WTC11 (cell line): Measurements from ENCODE around the gene RAPGEF3.

ENCODE experiments used
- ESRRA ChIP-seq: sonication (generic); formaldehyde crosslinking; IDR thresholded peaks from 2 replicates; pipeline ENCODE4 v1.8.1; 2022; ENCODE audit warnings: mild to moderate bottlenecking, missing genetic modification reagents, borderline replicate concordance
- NFYB ChIP-seq: sonication (generic); formaldehyde crosslinking; conservative IDR thresholded peaks from 2 replicates; pipeline ENCODE4 v1.8.0; 2022; ENCODE audit warnings: low read depth, missing genetic modification reagents
- PRRX2 ChIP-seq: fragments of 250-450 bp; sonication (Bioruptor Pico); IDR thresholded peaks from 2 replicates; pipeline ENCODE4 v1.8.0; 2021; ENCODE audit warnings: mild to moderate bottlenecking
- SP1 ChIP-seq: sonication (generic); formaldehyde crosslinking; conservative IDR thresholded peaks from 2 replicates; pipeline ENCODE4 v1.8.1; 2022; ENCODE audit warnings: missing genetic modification reagents
- ZNF121 ChIP-seq: sonication (generic); formaldehyde crosslinking; IDR thresholded peaks from 2 replicates; pipeline ENCODE4 v1.8.0; 2023; ENCODE audit warnings: missing genetic modification reagents
- TF ChIP-seq, protein P1 (sequence below): fragments of 200-600 bp; IDR thresholded peaks from 2 replicates; pipeline ENCODE4 v1.8.0; 2022; ENCODE audit warnings: antibody characterized with exemption
- TF ChIP-seq, protein P2 (sequence below): sonication (generic); formaldehyde crosslinking; IDR thresholded peaks from 2 replicates; pipeline ENCODE4 v1.8.1; 2022; ENCODE audit warnings: low read depth, missing genetic modification reagents, borderline replicate concordance
- TF ChIP-seq, protein P3 (sequence below): sonication (generic); formaldehyde crosslinking; IDR thresholded peaks from 2 replicates; pipeline ENCODE4 v1.8.0; 2023; ENCODE audit warnings: missing genetic modification reagents
- TF ChIP-seq, protein P4 (sequence below): sonication (generic); formaldehyde crosslinking; IDR thresholded peaks from 2 replicates; pipeline ENCODE4 v1.8.1; 2022; ENCODE audit warnings: mild to moderate bottlenecking, missing genetic modification reagents, moderate library complexity, borderline replicate concordance
- TF ChIP-seq, protein P5 (sequence below): sonication (generic); formaldehyde crosslinking; IDR thresholded peaks from 2 replicates; pipeline ENCODE4 v1.8.1; 2022; ENCODE audit warnings: mild to moderate bottlenecking, moderate library complexity, missing genetic modification reagents
- TF ChIP-seq, protein P6 (sequence below): sonication (generic); formaldehyde crosslinking; IDR thresholded peaks from 2 replicates; pipeline ENCODE4 v1.8.0; 2022; ENCODE audit warnings: mild to moderate bottlenecking, missing genetic modification reagents

DNA sequence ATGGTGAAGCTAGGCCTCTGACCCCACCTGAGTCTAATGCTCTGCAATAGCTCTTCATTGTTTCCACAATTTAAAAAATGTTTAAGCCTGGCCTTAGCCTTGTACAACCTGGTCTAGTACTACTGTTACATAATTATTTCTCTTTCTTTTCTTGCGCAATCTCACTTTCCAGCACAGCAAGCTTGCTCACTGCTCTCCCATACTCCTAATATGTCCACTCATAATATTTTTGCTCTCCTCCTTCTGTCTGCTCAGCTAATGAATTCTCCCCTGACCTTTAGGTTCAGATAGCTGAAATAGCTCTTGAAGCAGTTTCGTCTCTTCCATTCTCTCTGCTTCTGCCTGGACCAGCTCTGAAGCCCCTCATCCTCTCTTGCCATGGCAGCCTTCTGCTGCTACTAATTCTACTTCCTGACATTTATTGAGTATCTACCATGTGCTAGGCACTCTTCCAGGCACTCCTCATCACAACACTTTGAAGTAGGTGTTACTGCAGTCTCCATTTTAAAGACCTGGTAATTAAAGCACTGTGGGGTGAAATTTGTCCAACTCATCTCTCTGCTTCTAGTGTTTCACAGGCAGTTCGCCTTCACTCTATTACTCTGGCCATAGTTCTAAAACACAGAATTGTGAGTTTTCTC lies 11.5 kb upstream of the RAPGEF3 start:
- TF ChIP-seq PRRX2 (no peak), SP1 (no peak), ESRRA (no peak), ZNF121 (CRISPR knock-in tag) (no peak), NFYB (CRISPR knock-in tag) (no peak)
- TF ChIP-seq, protein P1, sequence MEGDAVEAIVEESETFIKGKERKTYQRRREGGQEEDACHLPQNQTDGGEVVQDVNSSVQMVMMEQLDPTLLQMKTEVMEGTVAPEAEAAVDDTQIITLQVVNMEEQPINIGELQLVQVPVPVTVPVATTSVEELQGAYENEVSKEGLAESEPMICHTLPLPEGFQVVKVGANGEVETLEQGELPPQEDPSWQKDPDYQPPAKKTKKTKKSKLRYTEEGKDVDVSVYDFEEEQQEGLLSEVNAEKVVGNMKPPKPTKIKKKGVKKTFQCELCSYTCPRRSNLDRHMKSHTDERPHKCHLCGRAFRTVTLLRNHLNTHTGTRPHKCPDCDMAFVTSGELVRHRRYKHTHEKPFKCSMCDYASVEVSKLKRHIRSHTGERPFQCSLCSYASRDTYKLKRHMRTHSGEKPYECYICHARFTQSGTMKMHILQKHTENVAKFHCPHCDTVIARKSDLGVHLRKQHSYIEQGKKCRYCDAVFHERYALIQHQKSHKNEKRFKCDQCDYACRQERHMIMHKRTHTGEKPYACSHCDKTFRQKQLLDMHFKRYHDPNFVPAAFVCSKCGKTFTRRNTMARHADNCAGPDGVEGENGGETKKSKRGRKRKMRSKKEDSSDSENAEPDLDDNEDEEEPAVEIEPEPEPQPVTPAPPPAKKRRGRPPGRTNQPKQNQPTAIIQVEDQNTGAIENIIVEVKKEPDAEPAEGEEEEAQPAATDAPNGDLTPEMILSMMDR = no peak
- TF ChIP-seq, protein P2, sequence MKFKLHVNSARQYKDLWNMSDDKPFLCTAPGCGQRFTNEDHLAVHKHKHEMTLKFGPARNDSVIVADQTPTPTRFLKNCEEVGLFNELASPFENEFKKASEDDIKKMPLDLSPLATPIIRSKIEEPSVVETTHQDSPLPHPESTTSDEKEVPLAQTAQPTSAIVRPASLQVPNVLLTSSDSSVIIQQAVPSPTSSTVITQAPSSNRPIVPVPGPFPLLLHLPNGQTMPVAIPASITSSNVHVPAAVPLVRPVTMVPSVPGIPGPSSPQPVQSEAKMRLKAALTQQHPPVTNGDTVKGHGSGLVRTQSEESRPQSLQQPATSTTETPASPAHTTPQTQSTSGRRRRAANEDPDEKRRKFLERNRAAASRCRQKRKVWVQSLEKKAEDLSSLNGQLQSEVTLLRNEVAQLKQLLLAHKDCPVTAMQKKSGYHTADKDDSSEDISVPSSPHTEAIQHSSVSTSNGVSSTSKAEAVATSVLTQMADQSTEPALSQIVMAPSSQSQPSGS (CRISPR knock-in tag) = no peak
- TF ChIP-seq, protein P3, sequence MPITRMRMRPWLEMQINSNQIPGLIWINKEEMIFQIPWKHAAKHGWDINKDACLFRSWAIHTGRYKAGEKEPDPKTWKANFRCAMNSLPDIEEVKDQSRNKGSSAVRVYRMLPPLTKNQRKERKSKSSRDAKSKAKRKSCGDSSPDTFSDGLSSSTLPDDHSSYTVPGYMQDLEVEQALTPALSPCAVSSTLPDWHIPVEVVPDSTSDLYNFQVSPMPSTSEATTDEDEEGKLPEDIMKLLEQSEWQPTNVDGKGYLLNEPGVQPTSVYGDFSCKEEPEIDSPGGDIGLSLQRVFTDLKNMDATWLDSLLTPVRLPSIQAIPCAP (CRISPR knock-in tag) = no peak
- TF ChIP-seq, protein P4, sequence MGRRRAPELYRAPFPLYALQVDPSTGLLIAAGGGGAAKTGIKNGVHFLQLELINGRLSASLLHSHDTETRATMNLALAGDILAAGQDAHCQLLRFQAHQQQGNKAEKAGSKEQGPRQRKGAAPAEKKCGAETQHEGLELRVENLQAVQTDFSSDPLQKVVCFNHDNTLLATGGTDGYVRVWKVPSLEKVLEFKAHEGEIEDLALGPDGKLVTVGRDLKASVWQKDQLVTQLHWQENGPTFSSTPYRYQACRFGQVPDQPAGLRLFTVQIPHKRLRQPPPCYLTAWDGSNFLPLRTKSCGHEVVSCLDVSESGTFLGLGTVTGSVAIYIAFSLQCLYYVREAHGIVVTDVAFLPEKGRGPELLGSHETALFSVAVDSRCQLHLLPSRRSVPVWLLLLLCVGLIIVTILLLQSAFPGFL = no peak
- TF ChIP-seq, protein P5, sequence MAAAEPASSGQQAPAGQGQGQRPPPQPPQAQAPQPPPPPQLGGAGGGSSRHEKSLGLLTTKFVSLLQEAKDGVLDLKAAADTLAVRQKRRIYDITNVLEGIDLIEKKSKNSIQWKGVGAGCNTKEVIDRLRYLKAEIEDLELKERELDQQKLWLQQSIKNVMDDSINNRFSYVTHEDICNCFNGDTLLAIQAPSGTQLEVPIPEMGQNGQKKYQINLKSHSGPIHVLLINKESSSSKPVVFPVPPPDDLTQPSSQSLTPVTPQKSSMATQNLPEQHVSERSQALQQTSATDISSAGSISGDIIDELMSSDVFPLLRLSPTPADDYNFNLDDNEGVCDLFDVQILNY (CRISPR knock-in tag) = no peak
- TF ChIP-seq, protein P6, sequence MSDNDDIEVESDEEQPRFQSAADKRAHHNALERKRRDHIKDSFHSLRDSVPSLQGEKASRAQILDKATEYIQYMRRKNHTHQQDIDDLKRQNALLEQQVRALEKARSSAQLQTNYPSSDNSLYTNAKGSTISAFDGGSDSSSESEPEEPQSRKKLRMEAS = no peak
